BJ (cell line): ENCODE results near the gene CHN1. TPM values are rescaled to one million over a fixed set of nuclear protein-coding genes. Genes with fewer than 3 reads are reported as not detected.

Experiments
- CTCF ChIA-PET: fragments of 350-600 bp; formaldehyde crosslinking; extraction: SDS; loops from one replicate; lab custom pipeline; 2021; ENCODE audit warnings: antibody characterized with exemption, inconsistent platforms; lab: Yijun Ruan, JAX
- POLR2A ChIA-PET: fragments of 300-600 bp; sonication (Branson Sonifier 250); formaldehyde crosslinking; extraction: SDS; loops from one replicate; lab custom pipeline; 2021; ENCODE audit warnings: antibody characterized with exemption; lab: Charles Lee
- DNase-seq: peaks from one replicate; pipeline ENCODE4 v3.0.0-alpha.2; 2011; ENCODE audit warnings: low read depth
- H3K27me3 ChIP-seq: 2 replicates; pipeline ENCODE4 v1.6.0; 2011; ENCODE audit warnings: low read length; ENCODE audit not compliant: control insufficient read depth, insufficient read depth
- H3K36me3 ChIP-seq: 2 replicates; pipeline ENCODE4 v1.5.1; 2011; ENCODE audit warnings: low read length; ENCODE audit not compliant: control insufficient read depth, insufficient read depth
- H3K4me3 ChIP-seq: 2 replicates; pipeline ENCODE4 v1.5.1; 2011; ENCODE audit warnings: low read depth, mild to moderate bottlenecking, control low read depth, low read length
- polyA plus RNA-seq: library from polyadenylated mRNA; depleted of rRNA; stranded (reverse); fragments of >200 nt; gene quantifications from 2 replicates; pipeline ENCODE4 v1.2.3, GENCODE V29; 2011
- TF ChIP-seq, protein P1 (sequence below): IDR thresholded peaks from 2 replicates; pipeline ENCODE4 v1.5.1; 2011; ENCODE audit warnings: low read depth, mild to moderate bottlenecking, control low read depth, inconsistent platforms, low read length, moderate library complexity; ENCODE audit not compliant: insufficient read depth

Gene CHN1
- polyA plus RNA-seq, 1 experiment = 93.0 TPM

DNA sequence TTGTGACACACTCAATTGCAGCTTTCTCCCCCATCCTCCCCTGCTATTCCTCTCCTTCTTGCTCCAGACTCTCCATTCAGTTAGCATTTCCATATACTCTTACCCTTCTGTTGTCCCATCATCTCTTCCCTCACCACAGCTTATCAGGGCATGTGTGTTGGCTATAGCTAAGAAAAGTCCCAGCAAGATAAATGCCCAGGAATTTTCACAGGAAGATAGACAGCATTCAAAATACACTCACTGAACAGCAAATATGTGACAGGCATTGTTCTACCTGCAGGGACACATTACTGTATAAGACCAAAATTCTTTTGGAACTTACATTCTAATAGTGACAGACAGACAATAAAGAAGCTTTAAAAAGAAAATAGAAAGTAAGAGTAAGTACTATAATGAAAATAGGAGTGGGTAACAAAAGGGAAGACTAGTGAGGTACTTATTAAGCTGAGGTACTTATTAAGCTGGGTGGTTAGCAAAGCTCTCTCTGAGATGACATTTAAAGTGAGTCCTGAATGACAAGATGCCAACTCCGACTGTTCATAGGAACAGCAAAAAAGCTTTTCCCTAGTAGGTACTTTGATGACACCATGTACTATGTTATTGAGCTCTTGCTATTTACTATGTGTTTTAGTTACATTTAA lies 86.2 kb downstream of the CHN1 start:
- CTCF ChIA-PET = interaction anchor here (0.7 kb wide), 1 partner anchor 25 kb away, joined by 3 read pairs; no protein-coding TSS in a partner anchor
- no peak for DNase-seq
- Histone ChIP-seq H3K27me3 (no peaks in the 10 kb centered on the region), H3K4me3 (no peak overlapping the region), H3K36me3 (no peaks in the 10 kb centered on the region)
- TF ChIP-seq, protein P1, sequence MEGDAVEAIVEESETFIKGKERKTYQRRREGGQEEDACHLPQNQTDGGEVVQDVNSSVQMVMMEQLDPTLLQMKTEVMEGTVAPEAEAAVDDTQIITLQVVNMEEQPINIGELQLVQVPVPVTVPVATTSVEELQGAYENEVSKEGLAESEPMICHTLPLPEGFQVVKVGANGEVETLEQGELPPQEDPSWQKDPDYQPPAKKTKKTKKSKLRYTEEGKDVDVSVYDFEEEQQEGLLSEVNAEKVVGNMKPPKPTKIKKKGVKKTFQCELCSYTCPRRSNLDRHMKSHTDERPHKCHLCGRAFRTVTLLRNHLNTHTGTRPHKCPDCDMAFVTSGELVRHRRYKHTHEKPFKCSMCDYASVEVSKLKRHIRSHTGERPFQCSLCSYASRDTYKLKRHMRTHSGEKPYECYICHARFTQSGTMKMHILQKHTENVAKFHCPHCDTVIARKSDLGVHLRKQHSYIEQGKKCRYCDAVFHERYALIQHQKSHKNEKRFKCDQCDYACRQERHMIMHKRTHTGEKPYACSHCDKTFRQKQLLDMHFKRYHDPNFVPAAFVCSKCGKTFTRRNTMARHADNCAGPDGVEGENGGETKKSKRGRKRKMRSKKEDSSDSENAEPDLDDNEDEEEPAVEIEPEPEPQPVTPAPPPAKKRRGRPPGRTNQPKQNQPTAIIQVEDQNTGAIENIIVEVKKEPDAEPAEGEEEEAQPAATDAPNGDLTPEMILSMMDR = no peak
- POLR2A ChIA-PET = no interaction called here

DNA sequence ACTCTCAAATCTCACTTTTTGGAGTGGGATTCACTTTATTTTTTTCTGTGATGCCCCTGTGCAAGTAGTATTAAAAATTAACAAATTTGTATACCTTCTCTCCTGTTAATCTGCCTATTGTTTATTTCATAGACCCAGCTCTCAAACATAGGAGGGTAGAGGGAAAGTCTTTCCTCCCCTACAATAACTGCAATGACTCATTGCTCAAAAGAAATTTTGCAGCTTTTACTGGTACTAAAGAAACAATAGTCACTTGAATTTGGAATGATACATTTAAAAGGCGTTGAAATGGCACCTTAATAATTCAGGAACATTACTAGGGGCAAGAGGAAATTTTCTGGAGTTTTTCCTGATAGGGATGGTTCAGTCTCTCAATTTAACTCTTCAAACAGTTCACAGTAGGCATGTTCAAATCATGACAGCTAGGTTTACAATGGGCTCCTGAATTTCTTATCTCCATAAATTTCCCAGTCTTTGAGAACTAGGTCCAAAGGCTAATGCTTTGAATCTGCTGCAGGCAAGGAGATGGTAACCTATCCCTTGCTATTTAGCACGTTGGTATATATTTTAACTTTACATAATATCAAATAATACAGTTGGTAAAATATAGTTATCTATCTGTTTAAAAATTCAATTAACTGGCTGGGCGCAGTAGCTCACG lies 88.8 kb downstream of the CHN1 start:
- no peak for DNase-seq
- CTCF ChIA-PET = no interaction called here
- Histone ChIP-seq H3K36me3 (no peaks in the 10 kb centered on the region), H3K4me3 (no peak overlapping the region), H3K27me3 (no peaks in the 10 kb centered on the region)
- POLR2A ChIA-PET = no interaction called here
- TF ChIP-seq, protein P1 = no peak

DNA sequence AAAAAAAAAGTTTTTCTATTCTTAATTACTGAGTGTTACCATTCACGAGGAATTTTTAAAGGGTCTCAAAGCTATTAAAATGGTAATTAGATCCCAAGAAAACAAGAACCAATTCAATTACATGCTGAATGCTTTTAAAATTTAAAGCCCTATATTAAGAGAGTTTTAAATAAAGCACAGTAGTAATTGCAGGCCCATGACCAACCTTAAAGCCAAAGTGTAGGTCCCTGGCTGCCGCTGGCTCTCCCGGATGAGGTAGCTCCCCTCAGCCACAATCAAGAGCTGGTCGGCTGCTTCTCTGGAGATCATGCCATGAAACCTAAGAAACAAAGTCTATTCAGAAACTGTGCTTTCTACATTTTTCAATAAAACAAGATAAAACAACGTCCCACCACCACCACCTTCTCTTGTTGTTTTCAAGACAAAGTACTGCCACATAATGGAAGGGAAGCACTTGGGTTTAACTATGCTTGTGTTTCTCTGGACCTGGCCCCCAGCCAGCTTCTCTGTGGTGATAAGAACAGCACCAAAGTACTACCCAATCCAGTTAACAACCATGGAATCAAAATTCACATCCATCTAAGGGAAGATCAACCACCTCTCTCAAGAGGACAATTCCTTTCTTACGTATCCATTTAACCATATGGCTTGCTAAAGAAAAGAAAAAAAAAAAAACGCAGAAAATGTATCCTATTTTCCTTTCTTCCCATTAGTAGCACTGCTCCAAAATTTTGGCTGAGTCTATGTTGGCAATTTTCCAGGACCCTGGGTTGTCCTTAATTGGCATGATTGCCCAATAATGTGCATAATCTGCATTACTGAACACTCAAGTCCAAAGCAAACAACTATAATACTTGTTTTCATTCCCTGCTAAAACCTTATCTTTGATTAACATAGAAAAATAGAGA lies 90.1 kb downstream of the CHN1 start:
- H3K36me3 ChIP-seq = no peaks in the 10 kb centered on the region
- no peak overlapping the region for H3K4me3 ChIP-seq
- H3K27me3 ChIP-seq = no peaks in the 10 kb centered on the region
- TF ChIP-seq, protein P1 = no peak
- no peak for DNase-seq
- POLR2A ChIA-PET = no interaction called here
- CTCF ChIA-PET = interaction anchor here (0.8 kb wide), 1 partner anchor 27 kb away, joined by 3 read pairs; no protein-coding TSS in a partner anchor

DNA sequence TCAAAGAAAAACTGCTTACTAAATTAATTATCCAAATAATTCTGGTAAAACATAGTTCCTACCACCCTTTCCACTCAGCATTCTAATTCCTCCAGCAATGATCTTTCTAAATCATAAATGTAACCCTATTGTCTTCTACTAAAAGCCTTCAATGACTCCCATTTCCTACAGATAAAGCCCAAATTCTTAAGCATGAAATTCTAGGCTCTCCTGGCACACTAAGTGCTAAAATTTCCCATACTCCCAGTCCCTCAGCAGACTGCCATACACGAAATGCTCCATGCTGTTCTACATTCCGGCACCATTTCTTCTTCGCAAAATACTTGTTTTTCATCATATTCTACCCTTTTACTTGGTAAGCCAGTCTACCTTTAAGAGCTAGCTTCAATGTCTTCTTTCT lies 96.9 kb downstream of the CHN1 start:
- POLR2A ChIA-PET = no interaction called here
- CTCF ChIA-PET = no interaction called here
- H3K36me3 ChIP-seq = no peaks in the 10 kb centered on the region
- TF ChIP-seq, protein P1 = no peak
- H3K4me3 ChIP-seq = no peak overlapping the region
- DNase-seq = no peak
- H3K27me3 ChIP-seq = no peaks in the 10 kb centered on the region

DNA sequence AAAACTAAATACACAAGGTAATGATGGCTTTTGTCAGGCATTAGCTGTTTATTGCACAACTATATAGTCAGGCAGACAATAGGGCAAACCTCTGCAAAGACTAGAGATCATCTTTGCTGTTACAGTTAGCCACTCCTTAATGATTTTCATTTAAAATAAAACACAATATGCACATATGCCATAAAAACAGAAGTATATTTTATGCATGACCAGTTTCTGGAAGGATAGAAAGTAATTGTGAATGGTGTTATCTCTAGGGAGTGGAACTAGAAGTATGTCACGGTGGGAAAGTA lies 102.0 kb downstream of the CHN1 start:
- ChIA-PET POLR2A (interaction anchor here (0.6 kb wide), 1 partner anchor 97 kb away, joined by 4 read pairs; no protein-coding TSS in a partner anchor), CTCF (no interaction called here)
- H3K4me3 ChIP-seq = no peak overlapping the region
- no peak for DNase-seq
- TF ChIP-seq, protein P1 = no peak
- H3K27me3 ChIP-seq = no peaks in the 10 kb centered on the region
- no peaks in the 10 kb centered on the region for H3K36me3 ChIP-seq
